NCI-H1105 (cell line): Measurements from ENCODE around the gene NINL.

ENCODE experiments used
- DNase-seq: peaks from one replicate; lab custom pipeline; 2025; lab: John Stamatoyannopoulos, UW

NINL gene

GRCh38 chr20:25500880-25501351 is 84.4 kb downstream of the NINL start:
- no peak for DNase-seq

DNA sequence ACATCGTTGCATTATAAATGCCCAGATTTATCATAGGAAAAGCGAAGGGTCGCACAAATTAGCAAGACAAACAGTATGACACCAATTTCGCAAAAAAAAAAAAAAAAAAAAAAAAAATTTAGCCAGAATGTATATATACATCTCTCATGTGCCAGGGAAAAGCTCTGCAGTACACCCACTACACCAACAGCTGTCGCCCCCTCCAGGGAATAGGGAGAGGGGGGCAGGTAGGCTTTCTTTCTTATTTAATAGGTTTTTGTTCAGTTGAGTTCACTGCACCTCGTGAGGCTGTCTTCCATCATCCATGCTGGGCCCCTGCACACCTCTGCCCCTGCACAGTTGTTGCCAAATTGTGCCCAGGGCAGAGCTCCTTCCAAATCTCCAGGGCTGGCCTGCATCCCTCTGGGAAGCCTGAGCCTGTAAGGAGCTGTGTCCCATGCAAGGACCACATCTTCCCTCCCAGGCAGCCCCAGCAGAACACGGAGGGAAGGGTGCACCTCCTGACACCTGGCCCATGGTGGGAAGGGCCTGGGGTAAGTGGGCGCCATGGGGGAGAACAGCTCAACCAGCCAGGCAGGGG is 85.4 kb downstream of the NINL start:
- DNase-seq, result no peak

- DNase-seq, result no peak
These were observed 86.3 kb downstream of the NINL start for GRCh38 chr20:25499031-25499430.

GRCh38 chr20:25498280-25498606 is 87.1 kb downstream of the NINL start:
- DNase-seq, result no peak

DNA sequence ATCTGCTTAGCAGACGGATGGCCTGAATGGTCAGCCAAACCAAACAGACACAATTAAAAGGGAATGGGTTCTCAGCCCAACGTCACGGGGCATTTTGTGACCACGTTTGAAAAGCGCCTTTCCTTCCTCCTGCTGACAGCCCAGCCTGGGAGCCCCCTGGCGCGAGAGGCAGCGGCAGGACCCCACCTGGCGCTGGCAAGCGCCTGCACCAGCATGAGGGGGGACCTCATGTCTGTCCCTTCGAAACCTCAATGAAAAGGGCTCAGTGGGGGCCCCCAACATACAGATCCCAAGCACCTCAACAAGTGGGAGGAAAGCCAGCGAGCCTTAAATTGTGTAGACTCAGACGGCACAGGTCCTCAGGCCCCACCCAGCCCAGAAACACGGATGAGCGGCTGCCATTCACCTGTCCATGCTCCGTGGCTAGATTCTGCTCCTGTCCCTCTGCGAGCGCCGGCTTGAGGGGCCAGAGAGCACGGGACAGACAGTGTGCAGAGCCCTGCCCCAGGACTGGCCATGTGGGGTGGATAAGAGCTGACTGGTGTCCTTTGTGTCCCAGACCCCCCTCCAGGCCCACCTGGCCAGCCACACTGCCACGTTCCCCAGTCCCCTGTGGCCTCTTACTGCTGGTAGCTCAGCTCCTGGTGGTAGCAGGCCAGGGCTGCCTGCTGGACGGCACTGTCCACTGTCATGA is 87.6 kb downstream of the NINL start:
- DNase-seq, result no peak

- DNase-seq, result no peak
These were observed 88.3 kb downstream of the NINL start for GRCh38 chr20:25496968-25497401.

DNA sequence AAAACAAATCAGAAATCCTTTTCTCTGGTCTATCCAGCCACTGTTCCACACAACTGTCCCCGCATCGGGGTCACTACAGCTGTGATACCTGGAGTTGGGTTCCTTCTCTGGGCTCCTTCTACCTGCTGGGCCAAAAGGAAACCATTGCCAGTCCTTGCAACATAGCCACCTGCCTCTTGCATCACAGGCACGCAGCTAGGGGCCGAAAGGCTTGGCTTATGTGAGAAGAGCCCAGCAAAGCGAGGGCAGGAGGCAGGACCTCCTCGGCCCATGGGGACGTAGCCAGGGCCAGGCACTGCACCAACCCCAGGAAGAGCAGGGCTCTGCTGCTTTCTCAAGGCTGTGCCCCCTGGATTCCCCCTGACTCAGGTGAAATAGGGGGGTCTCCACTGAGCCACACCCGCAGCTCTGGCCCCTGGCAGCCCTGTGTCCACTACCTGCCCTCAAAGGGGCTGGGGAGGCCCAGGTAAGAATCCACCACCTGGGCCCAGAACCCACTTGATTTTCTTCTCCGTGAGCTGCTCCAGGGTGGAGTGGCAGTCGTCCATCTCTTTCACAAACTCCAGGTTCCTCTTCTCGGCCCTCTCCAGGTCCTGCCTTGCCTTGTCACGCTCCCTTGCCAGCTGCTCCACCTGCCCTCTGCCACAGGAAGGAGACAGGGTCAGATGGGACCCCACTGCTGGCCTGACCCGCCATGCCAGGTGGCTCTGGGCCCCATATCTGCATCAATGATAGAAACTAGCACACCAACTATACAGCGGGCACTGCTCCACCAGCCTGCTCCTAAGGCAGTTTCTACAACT is 89.0 kb downstream of the NINL start:
- no peak for DNase-seq

- no peak for DNase-seq
These were observed 90.0 kb downstream of the NINL start for GRCh38 chr20:25495189-25495824.

DNA sequence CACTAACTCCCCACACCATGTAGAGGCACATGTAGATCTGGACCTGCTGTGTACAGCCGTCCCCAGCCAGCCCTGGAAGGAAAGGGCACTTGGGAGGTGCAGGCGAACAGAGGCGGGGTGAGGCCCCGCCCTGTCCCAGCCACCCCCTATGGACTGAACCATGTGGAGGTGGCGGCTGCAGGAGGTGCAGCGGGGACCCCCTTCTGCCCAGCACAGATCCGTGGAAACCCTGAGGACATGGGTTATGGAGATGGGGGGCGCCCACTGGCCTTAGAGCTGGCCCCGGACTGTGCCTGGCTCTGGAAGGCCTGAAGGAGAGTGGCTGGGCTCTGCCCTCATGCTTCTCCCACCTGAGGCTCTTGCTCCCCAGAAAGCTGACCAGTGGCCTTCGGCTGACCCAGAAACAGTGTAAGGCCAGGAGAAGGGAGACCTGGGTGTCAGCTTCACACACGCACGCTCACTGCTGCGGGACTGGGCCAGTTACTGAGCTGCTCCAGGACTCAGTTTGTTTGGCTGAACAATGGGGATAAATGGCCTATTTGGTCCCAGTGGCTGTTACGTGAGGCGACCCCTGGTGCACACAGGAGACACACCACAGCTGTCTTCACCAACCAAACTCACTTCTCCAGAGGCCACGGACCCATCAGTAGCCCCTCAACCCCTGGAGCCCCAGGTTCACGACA is 90.7 kb downstream of the NINL start:
- no peak for DNase-seq

DNA sequence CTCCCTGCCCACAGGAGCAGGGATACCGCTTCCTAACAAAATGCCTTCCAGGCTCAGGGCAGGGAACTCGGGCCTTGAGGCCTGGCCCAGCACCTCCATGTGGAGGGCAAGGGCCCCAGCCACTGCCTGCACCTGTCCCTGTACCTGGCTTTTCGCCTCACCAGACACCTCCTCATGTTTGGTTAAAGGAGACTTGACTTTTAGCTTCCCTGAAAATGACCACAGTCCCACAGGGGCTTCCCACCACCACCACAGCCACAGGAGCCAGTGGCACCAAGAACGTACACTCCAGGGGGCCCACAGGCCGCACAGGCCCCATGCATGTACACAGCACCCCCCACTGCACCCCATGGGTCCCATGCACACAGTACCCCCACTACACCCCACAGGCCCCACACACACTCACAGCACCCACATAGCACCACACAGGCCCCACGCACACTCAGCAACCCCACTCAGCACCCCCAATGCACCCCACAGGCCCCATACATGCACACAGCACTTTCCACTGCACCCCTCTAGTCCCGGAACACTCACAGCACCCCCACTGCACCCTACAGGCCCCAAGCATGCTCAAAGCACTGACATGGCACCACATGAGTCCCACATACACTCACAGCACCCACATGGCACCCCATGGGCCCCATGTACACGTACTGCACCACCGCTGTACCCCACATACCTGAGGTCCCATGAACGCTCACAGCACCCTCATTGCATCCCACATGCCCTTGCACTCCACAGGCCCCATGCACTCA is 91.4 kb downstream of the NINL start:
- DNase-seq, result no peak

DNA sequence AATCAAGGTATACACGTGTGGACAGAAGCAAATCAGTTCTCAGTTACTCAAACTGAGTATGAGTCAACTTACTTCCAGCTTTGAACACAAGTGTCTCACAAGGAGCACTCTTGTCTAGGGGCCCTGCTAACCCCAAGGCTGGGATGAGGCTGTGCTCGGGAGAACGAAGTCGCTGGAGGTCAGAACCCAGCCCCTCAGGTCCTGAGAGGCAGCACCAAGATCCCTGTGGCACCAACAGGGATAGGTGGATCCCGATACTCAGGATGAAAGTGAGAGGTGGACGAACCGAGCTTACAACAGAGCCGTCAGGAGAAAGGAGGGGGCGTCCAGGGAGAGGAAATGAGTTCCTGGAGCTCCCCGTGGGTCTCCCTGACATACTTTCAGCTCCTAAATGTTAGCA is 92.2 kb downstream of the NINL start:
- DNase-seq, result no peak

GRCh38 chr20:25491446-25492038 is 93.8 kb downstream of the NINL start:
- DNase-seq, result no peak

- DNase-seq, result no peak
These were observed 94.5 kb downstream of the NINL start for GRCh38 chr20:25490656-25491445.

DNA sequence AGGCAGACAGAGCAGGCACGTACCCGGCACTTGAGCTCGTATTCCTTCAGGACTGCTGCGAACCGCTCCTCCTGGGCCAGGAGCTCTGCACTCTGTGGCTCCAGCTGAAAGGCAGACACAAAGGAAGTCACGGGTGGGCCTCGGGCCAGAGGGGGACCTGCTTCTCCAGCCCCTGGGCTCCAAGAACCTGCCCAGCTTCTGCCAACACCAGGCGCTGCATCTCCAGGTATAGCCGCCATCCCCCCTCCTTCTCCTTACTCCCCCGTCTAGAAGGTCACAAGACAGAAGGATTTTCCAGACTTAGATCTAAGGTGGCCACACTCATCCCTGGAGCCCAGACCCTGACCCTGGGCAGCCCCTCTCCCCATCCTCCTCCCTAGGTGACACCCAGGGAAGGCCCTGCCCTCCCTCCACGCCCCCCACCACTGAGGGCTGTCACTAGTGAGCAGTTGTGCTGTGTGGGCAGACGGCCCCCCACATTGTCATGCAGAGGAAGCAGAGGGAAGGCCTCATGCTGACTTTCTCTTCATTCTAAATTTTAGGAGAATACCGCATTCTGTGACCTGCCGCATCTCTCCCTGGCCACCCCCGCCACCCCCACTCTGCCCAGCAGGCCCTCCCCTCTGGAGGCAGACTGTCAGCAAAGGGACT is 96.0 kb downstream of the NINL start:
- no peak for DNase-seq

- DNase-seq, result no peak
These were observed 97.4 kb downstream of the NINL start for GRCh38 chr20:25487975-25488374.

DNA sequence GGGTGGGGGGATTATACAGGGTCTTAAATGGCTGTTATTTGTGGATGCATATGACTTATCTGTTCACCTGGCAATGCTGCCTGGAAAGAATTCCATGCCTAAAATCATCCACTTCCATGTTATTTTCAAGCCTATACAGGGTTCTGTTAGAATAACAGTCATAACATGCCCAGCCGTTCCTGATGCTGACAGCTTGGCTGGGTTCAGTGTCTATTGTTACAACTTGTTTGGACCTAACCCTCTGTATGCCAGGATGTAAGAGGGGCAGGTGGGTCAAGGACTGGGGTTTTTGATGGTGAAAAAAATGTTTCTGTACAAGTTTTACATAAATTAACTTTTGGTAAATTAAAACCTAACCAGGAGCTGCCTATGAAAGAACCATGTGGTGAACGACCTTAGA is 98.0 kb downstream of the NINL start:
- DNase-seq, result no peak

- no peak for DNase-seq
These were observed 99.0 kb downstream of the NINL start for GRCh38 chr20:25486377-25486776.

- no peak for DNase-seq
These were observed 99.5 kb downstream of the NINL start for GRCh38 chr20:25485872-25486271.

DNA sequence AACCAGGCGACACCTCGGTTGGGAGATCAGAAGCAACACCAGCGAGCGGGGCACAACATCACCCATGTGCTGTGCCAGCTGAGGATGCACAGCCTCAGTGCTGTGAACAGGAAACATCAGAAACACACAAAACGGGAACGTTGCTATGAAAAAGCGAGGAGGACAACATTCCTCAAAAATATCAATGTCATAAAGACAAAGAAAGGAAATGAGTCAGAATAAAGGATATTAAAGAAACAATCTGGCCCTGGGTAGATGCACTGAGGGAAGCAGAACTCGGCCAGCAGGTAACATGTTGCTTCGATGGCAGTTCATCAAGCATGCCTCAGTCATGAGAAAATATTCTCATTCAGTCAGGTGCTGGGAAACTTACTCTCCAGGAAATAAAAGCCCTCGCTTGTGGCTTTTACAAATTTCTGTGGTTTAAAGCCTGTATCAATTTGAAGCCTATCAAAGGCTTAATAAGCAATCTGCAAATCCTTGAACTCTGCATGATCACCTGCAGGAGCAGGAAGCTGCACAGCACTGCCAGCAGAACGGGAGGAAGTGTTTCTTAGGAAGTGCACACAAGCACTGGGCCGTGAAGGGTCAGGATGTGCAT is 100.3 kb downstream of the NINL start:
- no peak for DNase-seq
